COLO668 (cell line): ENCODE measurements around the gene ADCY9.
"Not testable (repeated sequence)": the region's sequence is repeated elsewhere in the genome, so short reads cannot be mapped to it uniquely, and the experiment has no call there.

Experiments used
- DNase-seq: peaks from one replicate; lab custom pipeline; 2025; ENCODE audit not compliant: unreplicated experiment; lab: John Stamatoyannopoulos, UW

Gene ADCY9

DNA sequence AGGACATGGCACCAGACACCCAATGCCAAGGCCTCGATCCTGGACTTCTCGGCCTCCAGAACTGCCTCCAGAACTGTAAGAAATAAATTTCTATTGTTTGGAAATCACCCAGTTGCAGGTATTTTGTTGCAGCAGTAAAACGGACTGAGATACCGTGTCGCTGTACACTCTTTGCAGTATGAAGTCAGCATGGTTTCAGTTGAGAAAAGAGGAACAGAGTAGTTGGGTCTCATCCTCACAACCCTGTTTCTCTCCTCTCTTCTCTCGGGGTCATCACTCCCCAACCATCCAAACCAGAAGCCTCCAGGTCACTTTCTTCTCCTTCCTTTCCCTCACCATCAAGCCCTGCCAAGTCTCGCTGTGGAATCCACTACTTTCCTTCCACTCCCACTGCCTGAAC lies 77.8 kb downstream of the ADCY9 start:
- no peak for DNase-seq

DNA sequence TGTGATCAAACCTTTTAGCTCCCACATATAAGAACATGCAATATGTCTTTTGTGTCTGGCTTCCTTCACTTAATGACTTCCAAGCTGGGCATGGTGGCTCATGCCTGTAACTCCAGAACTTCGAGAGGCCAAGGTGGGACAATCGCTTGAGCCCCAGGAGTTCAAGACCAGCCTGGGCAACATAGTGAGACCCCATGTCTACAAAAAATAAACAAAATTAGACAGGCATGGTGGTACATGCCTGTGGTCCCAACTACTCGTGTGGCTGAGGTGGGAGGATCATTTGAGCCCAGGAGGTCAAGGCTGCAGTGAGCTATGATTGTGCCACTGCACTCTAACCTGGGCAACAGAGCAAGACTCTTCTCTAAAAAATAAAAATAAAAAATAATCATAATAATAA lies 79.3 kb downstream of the ADCY9 start:
- DNase-seq = not testable (repeated sequence)

DNA sequence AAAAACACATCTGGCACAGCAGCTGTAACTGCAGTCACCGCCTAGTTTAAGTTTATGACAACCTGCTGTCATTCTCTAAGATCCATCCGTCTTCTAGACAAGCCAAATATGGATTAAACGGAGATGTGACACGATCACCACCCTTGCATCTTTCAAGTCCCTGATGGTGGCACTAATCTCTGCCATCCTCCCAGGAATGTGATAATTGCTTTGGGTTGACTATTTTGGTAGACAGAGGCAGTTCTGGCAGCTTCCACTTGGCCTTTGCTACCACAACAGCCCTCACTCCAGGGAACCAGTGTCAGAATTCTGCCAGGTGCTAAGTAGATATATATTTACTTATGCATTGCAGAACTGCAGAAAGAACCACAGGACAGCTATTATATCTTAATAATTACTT lies 81.3 kb downstream of the ADCY9 start:
- DNase-seq = no peak

DNA sequence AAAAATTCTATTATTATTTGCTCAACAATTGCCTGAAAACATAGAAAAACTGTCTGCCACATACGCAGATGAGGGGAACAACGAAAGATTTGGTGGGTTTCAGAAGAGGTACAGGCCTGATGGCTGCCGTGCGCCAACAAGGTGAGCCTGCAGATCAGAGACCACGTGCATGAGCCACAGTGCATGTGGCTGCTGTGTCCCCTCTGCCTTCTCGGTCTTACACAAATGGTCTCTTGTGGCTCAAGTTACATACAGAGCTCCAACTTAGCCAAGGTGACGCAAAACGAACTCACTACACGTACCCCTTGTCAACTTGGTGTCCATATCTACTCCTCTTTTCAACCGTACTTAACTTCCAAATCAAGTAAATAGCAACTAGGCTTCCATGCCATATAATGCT lies 82.3 kb downstream of the ADCY9 start:
- DNase-seq = no peak

DNA sequence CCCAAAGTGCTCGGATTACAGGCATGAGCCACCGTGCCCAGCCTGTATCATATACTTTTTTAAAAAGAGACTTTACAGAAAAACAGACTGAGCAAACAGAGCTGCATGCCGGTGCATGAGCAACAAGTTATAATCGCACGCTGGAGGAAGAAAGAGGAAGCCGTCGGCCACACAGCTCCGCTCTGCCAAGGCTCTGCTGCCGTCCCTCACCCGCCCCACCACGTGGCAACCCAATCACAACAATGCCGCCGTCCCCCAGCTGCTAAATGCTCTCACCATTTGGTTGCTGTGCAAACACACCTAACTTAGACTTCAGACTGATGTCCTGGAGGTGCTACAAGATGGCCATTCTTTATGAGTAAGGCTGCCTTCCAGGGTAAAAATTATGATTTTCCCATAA lies 83.5 kb downstream of the ADCY9 start:
- peak; percentile 27 for DNase-seq

DNA sequence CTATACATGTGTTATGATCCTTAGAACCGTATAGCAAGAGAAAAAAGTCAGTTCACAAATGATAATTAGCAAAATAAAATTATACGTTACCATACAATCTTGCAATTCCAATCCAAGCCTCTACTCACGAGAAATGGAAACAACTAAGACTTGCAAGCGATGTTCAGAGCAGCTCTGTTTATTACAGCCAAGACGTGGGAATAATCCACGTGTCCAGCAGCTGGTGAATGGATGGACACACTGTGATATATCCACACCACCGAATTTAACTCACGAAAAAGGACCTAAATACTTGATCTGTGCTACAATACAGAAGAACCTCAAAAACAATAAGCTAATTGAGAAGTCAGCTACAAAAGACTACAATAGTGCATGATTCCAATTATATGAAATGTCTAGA lies 88.1 kb downstream of the ADCY9 start:
- no peak for DNase-seq

DNA sequence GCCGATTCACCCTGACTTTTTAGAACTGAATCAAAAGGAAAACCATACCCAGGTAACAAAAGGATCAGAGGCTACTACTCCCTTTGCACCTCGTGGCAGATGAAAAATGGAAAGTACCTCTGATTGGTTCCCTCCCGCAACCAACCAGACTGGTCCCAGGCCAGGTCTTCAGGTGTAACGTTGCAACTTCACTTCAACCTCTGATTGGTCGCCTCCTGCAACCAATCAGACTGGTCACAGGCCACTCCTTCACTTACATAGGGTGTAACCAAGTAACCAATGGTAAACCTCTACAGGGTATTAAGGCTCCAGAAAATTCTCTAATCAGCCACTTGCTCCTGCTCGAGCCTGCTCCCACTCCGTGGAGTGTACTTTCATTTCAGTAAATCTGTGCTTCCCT lies 89.4 kb downstream of the ADCY9 start:
- DNase-seq = no peak

DNA sequence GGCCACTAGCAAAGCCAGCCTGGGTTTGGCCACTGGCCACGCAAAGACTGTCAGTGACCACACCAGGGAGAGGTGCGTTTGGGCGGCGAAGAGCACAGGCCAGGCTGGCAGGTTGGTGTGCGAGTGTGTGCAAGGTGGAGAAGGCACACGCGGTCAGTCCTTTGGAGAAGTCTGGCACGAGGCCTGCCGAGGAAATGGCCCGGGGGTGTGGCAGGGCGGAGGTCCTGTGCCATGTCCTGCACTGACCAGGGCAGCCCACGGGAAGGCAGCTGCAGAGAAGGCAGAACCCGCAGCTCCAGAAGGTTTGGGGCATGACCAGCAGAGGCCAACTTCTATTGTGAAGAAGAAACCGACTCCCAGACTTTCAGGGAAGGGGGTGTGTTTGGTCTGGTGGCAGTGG lies 90.8 kb downstream of the ADCY9 start:
- DNase-seq = no peak

DNA sequence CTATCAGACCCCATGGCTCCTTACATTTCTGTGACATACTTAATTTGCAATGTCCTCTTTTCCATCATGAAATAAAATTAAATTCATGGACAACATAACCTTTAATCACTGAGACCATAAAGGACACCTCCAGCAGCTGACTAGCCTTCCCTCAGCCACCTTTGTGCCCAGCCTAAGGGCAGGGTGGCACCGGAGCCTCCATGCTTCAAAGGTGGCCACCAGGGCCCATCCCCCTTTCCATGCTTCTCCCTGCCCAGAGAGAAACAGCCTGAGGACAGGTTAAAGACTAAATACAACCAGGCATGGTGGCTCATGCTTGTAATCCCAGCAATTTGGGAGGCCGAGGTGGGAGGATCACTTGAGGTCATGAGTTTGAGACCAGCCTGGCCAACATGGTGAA lies 94.3 kb downstream of the ADCY9 start:
- no peak for DNase-seq

DNA sequence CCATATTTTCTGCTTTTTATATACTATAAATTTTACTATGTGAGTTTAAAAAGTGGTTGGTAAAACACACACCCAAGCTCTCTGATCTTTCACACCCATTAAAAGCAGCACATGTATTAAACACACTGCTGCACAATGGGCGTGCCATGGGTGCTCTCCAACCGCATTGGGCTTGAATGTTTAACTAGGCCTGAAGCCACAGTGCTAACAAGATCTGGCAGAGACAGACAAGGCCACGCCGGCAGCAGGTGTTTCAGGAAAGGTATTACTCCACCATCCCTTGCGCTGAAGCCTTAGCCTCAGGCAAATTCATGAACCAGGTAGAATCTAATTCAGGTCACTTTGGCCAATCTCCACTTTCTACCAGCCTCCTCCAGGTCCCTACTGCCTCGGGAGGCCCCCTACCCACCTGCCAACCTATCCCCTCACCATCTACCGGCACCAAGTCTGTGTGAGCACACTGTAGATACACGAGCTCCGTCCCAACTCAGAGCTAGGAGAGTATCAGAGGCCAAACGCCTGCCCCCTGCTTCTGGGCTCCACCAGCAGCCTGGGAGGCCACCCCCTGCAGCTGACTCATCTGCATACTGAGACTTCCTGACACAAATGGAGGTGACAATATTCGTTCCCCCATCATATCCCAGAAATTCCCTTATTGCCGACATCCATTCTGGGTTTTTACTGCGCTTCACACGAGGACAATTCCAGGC lies 95.0 kb downstream of the ADCY9 start:
- peak; percentile 92 for DNase-seq

DNA sequence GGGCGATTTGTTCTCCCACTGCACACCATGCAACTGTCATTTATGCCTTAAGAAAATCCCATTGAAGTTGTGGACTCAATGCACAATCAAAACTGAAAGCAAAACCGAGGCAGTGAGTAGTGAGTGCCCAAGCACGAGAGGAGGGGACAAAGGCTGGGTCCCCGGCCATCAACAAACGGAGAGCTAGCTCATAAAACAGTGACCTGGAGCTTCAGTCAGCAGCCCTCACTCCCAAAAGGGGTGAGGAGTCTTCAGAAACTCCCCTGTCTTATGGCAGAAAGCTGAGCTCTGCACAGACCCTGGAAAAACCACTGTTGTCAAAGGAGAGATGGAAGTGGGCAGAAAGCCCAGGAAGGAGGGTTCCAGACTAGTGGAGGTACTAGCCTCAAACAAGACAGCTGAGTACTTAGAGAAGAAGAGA lies 96.9 kb downstream of the ADCY9 start:
- no peak for DNase-seq

DNA sequence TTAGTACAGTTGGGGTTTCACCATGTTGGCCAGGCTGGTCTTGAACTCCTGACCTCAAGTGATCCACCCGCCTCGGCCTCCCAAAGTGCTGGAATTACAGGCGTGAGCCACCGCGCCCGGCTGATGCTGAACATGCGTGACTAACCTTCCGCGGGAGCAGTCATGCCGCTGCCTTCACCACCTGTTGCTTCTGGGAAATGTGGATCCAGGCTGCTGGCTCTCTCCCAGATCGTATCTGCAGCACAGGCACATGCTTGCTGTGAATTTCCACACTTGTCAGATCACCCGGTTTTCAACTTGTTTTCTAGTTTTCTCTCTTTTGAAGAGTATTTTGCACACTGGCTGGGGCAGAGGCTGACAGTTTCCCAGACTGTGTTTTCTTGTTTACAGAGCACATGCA lies 97.9 kb downstream of the ADCY9 start:
- DNase-seq = peak; percentile 13

DNA sequence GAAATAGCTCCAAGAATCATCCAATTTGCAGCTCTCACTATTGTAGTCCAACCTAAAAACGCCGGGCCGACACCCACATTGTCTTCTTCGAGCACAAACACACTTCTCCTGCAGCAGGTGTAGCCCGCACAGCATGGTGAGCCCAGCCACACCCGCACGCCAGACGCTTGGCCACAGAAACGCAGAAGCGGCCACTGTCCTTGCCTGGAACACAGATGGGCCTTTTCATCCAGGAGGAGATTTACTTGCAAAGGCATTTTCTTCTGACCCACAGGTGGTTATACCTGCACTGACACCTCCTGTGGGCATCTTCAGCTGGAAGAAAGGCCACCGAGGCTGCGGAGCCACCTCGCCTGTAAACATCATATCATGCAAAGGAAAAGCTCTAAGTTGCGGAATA lies 98.4 kb downstream of the ADCY9 start:
- DNase-seq = peak; percentile 27

DNA sequence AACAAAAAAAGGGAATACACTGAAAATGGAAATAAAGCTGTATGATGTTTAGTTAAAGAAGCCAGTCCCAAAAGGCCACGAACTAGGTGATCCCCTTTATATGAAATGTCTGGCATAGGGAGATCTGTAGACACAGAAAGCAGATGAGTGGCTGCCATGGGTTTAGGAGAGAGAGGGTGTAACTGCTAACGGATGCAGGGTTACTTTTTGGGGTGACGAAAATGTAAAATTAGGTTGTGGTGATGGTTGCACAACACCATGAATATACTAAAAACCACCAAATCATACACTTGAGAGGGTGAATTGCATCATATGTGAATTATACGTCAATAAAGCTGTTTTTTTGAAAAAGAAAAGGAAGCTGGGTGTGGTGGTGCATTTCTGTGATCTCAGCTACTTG lies 99.6 kb downstream of the ADCY9 start:
- no peak for DNase-seq

DNA sequence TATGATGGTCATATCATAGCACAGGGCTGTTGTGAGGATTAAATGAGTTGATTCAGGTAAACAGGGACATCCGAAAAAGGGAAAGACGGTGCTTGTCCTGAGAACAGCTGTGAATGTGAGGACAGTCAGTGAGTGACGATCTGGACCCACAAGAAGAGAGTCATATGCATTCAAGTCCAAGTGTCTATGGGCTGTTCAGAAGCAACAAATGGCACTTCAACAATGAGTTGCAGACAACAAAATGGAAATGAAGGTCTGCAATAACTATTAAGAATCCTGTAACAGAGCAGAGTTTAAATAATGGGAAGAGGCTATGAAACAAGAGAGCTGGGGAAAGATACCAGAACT lies 100.3 kb downstream of the ADCY9 start:
- no peak for DNase-seq

DNA sequence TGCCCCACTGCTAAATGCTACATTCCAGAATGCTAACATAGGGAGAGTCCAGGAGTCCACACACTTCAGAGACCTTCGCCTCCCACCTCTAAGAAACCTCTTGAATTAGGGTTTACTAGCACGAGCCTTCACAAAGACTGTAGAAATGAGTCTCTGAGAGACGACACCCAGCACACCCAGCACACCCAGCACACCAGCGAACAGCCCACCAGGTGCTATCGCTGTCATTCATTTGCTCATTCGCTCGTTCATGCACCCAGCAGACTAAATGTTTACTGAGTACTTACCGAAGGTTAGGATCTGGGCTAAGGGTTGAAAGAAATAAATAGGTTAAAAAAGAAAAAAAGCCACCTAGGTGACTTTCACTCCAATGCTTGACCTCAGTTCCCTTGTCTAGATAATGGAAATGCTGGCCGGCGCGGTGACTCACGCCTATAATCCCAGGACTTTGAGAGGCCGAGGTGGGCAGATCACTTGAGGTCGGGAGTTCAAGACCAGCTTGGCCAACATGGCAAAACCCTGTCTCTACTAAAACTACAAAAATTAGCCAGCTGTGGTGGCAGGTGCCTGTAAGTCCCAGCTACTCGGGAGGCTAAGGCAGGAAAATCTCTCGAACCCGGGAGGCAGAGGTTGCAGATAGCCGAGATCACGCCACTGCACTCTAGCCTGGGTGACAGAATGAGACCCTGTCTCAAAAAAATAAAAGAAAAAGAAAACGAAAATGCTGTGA lies 100.8 kb downstream of the ADCY9 start:
- no peak for DNase-seq

DNA sequence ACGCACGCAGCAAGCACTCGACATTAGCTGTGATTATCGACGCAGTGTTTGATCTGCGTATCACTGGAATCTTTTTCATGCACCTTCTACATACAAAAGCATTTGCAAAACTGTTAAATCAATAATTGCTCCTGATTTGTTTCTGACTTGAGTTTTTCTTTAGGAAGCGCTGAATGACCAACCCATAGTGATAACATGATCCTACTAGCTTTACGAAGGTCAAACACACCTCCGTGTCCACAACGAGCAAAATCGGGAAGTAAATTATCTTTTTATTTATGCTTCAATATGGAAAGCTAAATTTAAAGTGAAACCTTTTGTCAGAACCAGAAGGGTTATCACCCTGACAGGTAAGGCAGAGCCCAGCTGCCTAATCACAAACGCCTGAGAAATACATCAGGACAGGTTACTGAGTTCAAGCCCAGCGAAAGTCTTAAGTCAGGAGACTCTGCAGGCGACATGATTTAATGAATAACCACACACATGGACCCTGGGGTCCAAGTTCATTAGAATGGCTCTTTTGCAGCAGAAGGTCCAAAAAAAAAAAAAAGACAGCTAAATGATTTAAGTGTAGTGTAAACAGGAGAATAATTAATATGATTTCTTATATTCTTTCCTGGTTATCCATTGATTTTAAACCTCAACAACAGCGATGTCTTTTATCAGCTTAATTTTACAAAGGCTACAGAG lies 104.2 kb downstream of the ADCY9 start:
- DNase-seq = no peak

DNA sequence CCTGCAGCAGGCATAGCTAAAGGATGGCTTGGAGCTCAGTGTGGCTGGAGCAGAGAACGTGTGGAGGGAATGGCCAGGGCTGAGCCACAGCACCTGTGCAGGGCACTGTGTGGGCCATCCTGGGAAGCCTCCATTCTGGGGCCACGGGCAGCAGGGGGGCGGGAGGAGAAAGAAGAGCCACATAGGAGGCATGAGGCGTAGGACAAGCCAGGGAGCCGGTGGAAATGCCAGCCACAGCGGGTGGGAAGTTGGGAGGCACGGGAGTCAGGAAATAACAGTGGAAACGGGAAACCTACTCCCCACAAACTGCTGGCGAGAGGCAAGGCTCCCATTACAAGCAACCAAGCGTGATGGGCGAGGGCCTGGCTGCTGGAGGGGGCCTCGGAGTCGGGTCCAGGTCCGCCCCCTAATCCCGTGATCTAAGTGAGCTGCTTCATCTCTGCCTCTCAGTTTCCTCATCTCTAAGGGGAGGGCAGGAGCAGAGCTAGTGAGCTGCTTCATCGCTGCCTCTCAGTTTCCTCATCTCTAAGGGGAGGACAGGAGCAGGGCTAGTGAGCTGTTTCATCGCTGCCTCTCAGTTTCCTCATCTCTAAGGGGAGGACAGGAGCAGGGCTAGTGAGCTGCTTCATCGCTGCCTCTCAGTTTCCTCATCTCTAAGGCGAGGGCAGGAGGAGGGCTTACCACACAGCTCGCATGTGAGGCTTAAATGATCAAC lies 104.9 kb downstream of the ADCY9 start:
- no peak for DNase-seq

DNA sequence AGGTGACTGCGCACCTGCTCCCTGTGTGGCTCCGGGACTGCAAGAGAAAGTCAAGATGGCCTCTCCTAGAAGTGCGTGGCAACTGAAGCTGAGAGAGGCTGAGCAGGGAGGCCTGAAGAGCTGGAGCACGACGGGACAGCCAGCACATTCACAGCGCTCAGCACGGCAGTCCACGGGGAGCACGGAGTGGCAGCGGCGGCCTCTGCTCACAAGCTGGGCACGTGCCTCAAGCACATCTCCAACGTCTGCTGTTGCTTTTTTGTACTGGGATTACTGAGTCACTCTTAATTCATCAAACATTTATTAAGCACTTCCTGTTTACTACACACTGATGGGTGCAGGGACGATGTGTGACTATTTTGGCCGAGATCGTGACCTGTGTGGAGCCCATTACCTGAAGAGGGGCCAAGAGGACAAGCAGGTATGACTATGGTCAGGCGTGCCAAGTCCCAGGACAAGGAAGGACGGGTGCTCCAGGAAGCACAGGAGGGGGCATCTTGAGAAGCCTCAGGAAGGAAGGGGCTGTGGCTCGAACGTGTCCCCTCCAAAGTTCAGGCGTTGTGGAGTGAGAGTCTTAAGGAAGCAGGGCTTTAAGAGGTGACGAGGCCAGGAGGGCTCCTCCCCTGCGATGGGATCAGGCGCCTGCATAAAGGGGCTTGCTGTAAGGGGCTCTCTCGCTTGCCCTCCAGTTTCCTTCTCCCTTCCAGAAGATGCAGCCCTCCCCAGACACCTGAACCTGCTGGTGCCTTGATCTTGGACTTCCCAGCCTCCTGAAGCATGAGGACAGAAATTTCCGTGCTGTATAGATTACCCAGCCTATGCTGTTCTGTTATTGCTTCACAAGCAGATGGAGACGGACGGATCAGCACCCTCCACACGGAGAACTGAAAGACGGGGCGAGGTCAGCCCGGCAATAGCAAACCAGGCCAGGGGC lies 105.8 kb downstream of the ADCY9 start:
- DNase-seq = no peak

DNA sequence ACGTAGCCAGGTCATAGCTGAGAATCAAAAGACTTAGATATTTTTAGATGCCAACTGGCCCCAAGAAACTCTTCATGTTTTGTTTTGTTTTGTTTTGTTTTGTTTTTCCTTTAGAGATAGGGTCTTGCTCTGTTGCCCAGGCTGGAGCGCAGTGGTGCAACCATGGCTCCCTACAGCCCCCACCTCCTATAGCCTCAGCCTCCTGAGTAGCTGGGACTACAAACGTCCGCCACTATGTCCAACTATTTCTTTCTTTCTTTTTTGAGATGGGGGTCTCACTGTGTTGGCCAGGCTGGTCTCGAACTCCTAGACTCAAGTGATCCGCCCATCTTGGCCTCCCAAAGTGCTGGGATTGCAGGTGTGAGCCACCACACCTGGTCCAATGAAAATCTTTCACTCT lies 107.1 kb downstream of the ADCY9 start:
- DNase-seq = no peak

DNA sequence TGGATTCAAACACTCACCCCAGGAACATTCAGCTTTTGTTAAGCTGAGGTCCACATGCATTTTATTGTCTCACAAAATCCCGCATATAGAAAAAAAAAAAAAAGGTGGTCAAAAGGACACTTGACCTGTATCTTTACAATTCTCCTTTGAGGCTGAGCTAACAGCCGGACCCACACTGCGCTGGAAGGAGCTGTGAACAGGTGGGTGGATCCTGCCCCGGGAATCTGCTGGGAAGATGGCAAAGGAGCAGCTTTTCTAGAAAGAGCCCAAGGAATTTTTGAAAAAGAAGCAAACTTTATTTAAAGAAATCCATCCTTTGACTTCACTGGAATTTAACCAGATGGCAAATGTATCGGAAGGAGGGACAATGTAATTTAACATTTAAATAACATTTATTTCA lies 108.1 kb downstream of the ADCY9 start:
- no peak for DNase-seq
